Activated B cell treated with CpG ODN at 0.5 μM for 24 hours (primary cell): Measurements from ENCODE around the gene ACSL4. TPM values are rescaled to one million over a fixed set of nuclear protein-coding genes. Genes with fewer than 3 reads are reported as not detected.

Experiments used
- ATAC-seq: fragments of 200-7000 bp; cut with Tn5 transposase; one replicate; pipeline ENCODE4 v1.10.0; 2021; ENCODE audit warnings: low read depth, mild to moderate bottlenecking, moderate library complexity
- CTCF ChIA-PET: fragments of 350-600 bp; sonication (Branson Sonifier 250); formaldehyde crosslinking; loops from one replicate; lab custom pipeline; 2021; ENCODE audit warnings: antibody characterized with exemption; lab: Charles Lee
- POLR2A ChIA-PET: fragments of 350-600 bp; sonication (Branson Sonifier 250); formaldehyde crosslinking; loops from one replicate; lab custom pipeline; 2021; ENCODE audit warnings: antibody characterized with exemption; lab: Charles Lee
- DNase-seq: peaks from one replicate; pipeline ENCODE4 v3.0.0; 2022
- H3K27ac Mint-ChIP-seq: one replicate; pipeline ENCODE4 v1.8.0; 2020; ENCODE audit warnings: mixed read lengths
- H3K27me3 Mint-ChIP-seq: one replicate; pipeline ENCODE4 v1.8.0; 2021; ENCODE audit warnings: mixed read lengths
- H3K36me3 Mint-ChIP-seq: one replicate; pipeline ENCODE4 v1.8.0; 2021; ENCODE audit warnings: low read depth, mixed read lengths
- H3K4me1 Mint-ChIP-seq: one replicate; pipeline ENCODE4 v1.8.0; 2021; ENCODE audit warnings: mixed read lengths
- H3K4me3 Mint-ChIP-seq: one replicate; pipeline ENCODE4 v1.8.0; 2020; ENCODE audit warnings: mild to moderate bottlenecking, mixed read lengths
- H3K9me3 Mint-ChIP-seq: one replicate; pipeline ENCODE4 v1.8.0; 2020; ENCODE audit warnings: mixed read lengths
- CTCF ChIP-seq: fragments of 200-600 bp; IDR thresholded peaks from one replicate; pipeline ENCODE4 v1.8.0; 2022; ENCODE audit warnings: antibody characterized with exemption, mild to moderate bottlenecking
- intact Hi-C: fragments of 100-400 bp; cut with micrococcal nuclease; formaldehyde crosslinking; loops from one replicate; pipeline ENCODE4 v1.15.1; 2024
- total RNA-seq: library from RNA; stranded (reverse); gene quantifications from 2 replicates; pipeline ENCODE4 v1.2.3, GENCODE V29; 2022

ACSL4 gene
- total RNA-seq, 1 donor from 2014 or later, result 55.2 TPM

GRCh38 chrX:109695637-109696036 is 37.4 kb downstream of the ACSL4 start:
- peaks cover 10% of the 10 kb centered on the region for H3K36me3 Mint-ChIP-seq
- intact Hi-C loops, result no loop called here
- DNase-seq, result no peak
- ChIA-PET POLR2A (no interaction called here), CTCF (no interaction called here)
- H3K27me3 Mint-ChIP-seq, result no peaks in the 10 kb centered on the region
- no peak for TF ChIP-seq CTCF
- no peaks in the 10 kb centered on the region for H3K9me3 Mint-ChIP-seq
- H3K27ac Mint-ChIP-seq, result no peak overlapping the region
- H3K4me3 Mint-ChIP-seq, result no peak overlapping the region
- H3K4me1 Mint-ChIP-seq, result peaks cover 6% of the 10 kb centered on the region
- no peak for ATAC-seq

- Mint-ChIP-seq H3K9me3 (no peaks in the 10 kb centered on the region), H3K27ac (no peak overlapping the region), H3K27me3 (no peaks in the 10 kb centered on the region), H3K4me1 (peaks cover 9% of the 10 kb centered on the region), H3K36me3 (peaks cover 12% of the 10 kb centered on the region), H3K4me3 (no peak overlapping the region)
- DNase-seq (no peak), ATAC-seq (no peak)
- ChIA-PET CTCF (no interaction called here), POLR2A (no interaction called here)
- no peak for TF ChIP-seq CTCF
- intact Hi-C loops, result no loop called here
These were observed 41.3 kb downstream of the ACSL4 start for GRCh38 chrX:109691752-109692151.

GRCh38 chrX:109691277-109691676 is 41.8 kb downstream of the ACSL4 start:
- Mint-ChIP-seq H3K4me1 (peaks cover 7% of the 10 kb centered on the region), H3K27ac (no peak overlapping the region), H3K4me3 (no peak overlapping the region), H3K36me3 (peaks cover 11% of the 10 kb centered on the region), H3K9me3 (no peaks in the 10 kb centered on the region), H3K27me3 (no peaks in the 10 kb centered on the region)
- ATAC-seq (no peak), DNase-seq (no peak)
- no peak for TF ChIP-seq CTCF
- CTCF ChIA-PET, result no interaction called here
- intact Hi-C loops, result no loop called here
- POLR2A ChIA-PET, result no interaction called here

DNA sequence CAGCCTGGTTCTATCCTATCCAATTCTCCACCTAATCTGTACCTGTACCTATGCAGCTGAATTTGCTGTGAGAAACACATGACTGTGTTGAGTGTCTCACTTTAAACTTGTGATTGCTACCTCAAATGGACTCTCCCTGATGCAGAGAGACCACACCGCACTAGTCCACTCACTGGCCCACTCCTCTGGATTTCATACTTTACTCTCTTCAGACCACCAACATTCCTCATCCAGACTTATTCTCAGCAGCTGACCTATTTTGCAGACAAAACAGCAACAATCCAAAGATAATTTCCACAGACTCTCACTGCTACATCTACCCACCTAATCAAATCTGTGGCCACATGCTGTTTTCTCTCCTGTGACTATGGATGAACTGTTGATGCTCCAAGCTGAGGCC is 45.2 kb downstream of the ACSL4 start:
- Mint-ChIP-seq H3K27me3 (no peaks in the 10 kb centered on the region), H3K4me1 (peaks cover 17% of the 10 kb centered on the region), H3K9me3 (no peaks in the 10 kb centered on the region), H3K4me3 (no peak overlapping the region), H3K36me3 (peaks cover 13% of the 10 kb centered on the region), H3K27ac (no peak overlapping the region)
- ChIA-PET POLR2A (no interaction called here), CTCF (no interaction called here)
- no peak for DNase-seq
- intact Hi-C loops, result no loop called here
- no peak for ATAC-seq
- no peak for TF ChIP-seq CTCF

DNA sequence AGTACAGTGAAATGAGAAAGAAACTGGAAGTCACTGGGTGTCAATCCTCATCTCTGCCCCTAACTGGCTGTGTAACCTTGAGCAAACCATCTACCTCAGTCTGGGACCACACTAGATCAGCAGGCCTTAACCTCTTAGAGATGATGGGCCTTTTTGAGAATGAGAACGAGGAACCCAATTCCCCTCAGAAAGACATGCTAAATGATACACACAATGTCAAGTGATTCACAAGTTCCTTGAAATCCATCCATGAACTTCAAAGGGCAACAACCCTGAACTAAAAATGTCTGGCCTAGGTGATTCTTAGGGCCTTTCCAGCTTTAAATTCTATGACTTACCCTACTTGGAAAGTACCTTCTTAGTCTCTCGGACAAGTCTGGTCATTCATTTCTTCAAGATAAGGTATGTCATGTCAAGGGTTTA is 47.4 kb downstream of the ACSL4 start:
- no peak for TF ChIP-seq CTCF
- H3K27me3 Mint-ChIP-seq, result no peaks in the 10 kb centered on the region
- H3K4me1 Mint-ChIP-seq, result peaks cover 17% of the 10 kb centered on the region
- DNase-seq, result no peak
- peaks cover 28% of the 10 kb centered on the region for H3K36me3 Mint-ChIP-seq
- intact Hi-C loops, result no loop called here
- H3K27ac Mint-ChIP-seq, result no peak overlapping the region
- ChIA-PET POLR2A (no interaction called here), CTCF (no interaction called here)
- ATAC-seq, result peak; percentile 14
- H3K4me3 Mint-ChIP-seq, result no peak overlapping the region
- no peaks in the 10 kb centered on the region for H3K9me3 Mint-ChIP-seq
